T-helper 2 cell (primary cell): ENCODE data around the gene MAP1B.

ENCODE experiments used
- DNase-seq, 5 experiments: peaks; one replicate each; pipeline versions ENCODE4 v3.0.0 to v3.0.0-alpha.2; 2012 to 2022

Gene MAP1B

DNA sequence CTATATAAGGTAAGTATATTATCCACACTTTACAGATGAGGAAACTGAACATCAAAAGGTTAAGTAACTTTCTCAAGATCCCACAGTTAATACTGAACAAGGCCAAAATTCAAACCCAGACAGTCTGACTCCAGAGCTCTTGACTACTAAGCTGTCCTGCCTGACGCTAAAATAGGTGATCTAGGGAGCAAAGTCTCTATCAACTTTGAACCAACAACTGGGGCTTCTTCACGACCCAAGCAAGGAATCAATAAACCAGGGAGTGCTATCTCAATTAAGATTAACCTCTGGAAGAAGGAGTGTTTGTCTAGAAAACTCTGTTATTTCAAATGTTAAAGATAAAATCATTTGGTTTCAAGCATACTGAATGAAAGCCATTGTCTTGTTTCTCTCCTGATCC lies 148.4 kb downstream of the MAP1B start:
- DNase-seq, result no peak

DNA sequence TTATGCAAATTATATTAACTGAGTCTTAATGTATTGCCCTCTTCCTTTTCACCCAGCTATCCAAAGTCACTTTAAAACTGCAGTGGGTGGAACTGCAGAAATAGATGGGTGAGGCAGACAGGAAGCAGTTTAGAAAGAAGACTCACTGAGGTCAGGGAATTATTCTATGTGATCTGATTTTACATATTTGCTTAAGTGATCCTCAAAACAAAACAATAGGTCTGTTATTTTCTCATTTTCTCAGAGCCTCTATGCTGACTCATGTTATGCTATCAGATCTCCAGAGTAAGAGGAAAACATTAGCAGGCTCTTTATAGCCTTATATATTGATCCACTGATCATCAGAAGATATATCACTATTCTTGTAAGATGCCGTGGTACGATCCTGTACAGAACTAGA lies 149.3 kb downstream of the MAP1B start:
- no peak for DNase-seq
